Keratinocyte (primary cell): ENCODE measurements around the gene NLRP6. TPM values are rescaled to one million over a fixed set of nuclear protein-coding genes. Genes with fewer than 3 reads are reported as not detected.

ENCODE experiments used
- DNase-seq: peaks from one replicate; pipeline ENCODE4 v3.0.0-alpha.2; 2011; ENCODE audit warnings: low read depth, missing footprints, low spot score
- FAIRE-seq: peaks from 2 replicates; lab custom pipeline; 2011; peaks lifted over from hg19 to GRCh38; lab: Jason Lieb, UNC
- H2AFZ ChIP-seq: 2 replicates; pipeline ENCODE4 v1.6.0; 2012; ENCODE audit warnings: low read length, control low read depth, inconsistent platforms; ENCODE audit not compliant: control insufficient read depth
- H3K27ac ChIP-seq: 2 replicates; pipeline ENCODE4 v1.5.1; 2011; ENCODE audit warnings: low read length; ENCODE audit not compliant: control insufficient read depth, insufficient read depth
- H3K27me3 ChIP-seq: 3 replicates; pipeline ENCODE4 v1.6.0; 2011; ENCODE audit warnings: low read length; ENCODE audit not compliant: control insufficient read depth, insufficient read depth; ENCODE audit errors: extremely low read depth
- H3K36me3 ChIP-seq, 2 experiments: 2 replicates in 1 of 2; 3 replicates in 1 of 2; pipeline ENCODE4 v1.5.1; 2011; ENCODE audit warnings: low read length in 2 of 2, mild to moderate bottlenecking in 1 of 2; ENCODE audit not compliant: control insufficient read depth in 2 of 2, insufficient read depth in 2 of 2; ENCODE audit errors: extremely low read depth in 1 of 2
- H3K4me1 ChIP-seq: 3 replicates; pipeline ENCODE4 v1.5.1; 2011; ENCODE audit warnings: low read length; ENCODE audit not compliant: control insufficient read depth, insufficient read depth; ENCODE audit errors: extremely low read depth
- H3K4me2 ChIP-seq: 3 replicates; pipeline ENCODE4 v1.6.0; 2011; ENCODE audit warnings: low read depth, low read length; ENCODE audit not compliant: control insufficient read depth, insufficient read depth; ENCODE audit errors: extremely low read depth
- H3K4me3 ChIP-seq, 3 experiments: fragments of 200-600 bp in 1 of 3; sonication (generic) in 1 of 3; 2 replicates in 2 of 3; 3 replicates in 1 of 3; pipeline ENCODE4 v1.5.1; 2011 to 2016; ENCODE audit warnings: low read length in 3 of 3, mild to moderate bottlenecking in 3 of 3, control low read depth in 2 of 3, inconsistent platforms in 1 of 3, low read depth in 1 of 3, mixed read lengths in 1 of 3, mixed run types in 1 of 3, moderate library complexity in 1 of 3; ENCODE audit not compliant: control insufficient read depth in 2 of 3, insufficient read depth in 2 of 3; ENCODE audit errors: extremely low read depth in 1 of 3
- H3K79me2 ChIP-seq: 2 replicates; pipeline ENCODE4 v1.6.0; 2012; ENCODE audit warnings: low read length; ENCODE audit not compliant: control insufficient read depth, insufficient read depth
- H3K9ac ChIP-seq: 3 replicates; pipeline ENCODE4 v1.6.0; 2011; ENCODE audit warnings: low read length; ENCODE audit not compliant: control insufficient read depth, insufficient read depth; ENCODE audit errors: extremely low read depth
- H3K9me1 ChIP-seq: 3 replicates; pipeline ENCODE4 v1.6.0; 2011; ENCODE audit warnings: low read length; ENCODE audit not compliant: control insufficient read depth, insufficient read depth; ENCODE audit errors: extremely low read depth
- H3K9me3 ChIP-seq: 2 replicates; pipeline ENCODE4 v1.5.1; 2012; ENCODE audit warnings: low read depth, low read length; ENCODE audit not compliant: control insufficient read depth
- H4K20me1 ChIP-seq: 3 replicates; pipeline ENCODE4 v1.6.0; 2011; ENCODE audit warnings: low read length; ENCODE audit not compliant: control insufficient read depth, insufficient read depth; ENCODE audit errors: extremely low read depth
- EZH2 ChIP-seq: IDR thresholded peaks from one replicate; pipeline ENCODE4 v1.6.1; 2012; ENCODE audit warnings: inconsistent platforms, mild to moderate bottlenecking, low read length, moderate library complexity
- dilution Hi-C: fragments of 300-500 bp; cut with MboI; formaldehyde crosslinking; loops from one replicate; pipeline ENCODE4 v1.7.0; 2020; ENCODE audit warnings: low sequenced_read_pairs; ENCODE audit not compliant: extremely low pct_ligation_motif_present
- polyA plus RNA-seq, 5 experiments: library from polyadenylated mRNA; depleted of rRNA in 3 of 5; stranded (reverse) in 3 of 5; stranded (forward) in 1 of 5; unstranded in 1 of 5; fragments of >200 nt; gene quantifications; 1 replicate in 1 of 5; 2 replicates in 3 of 5; 3 replicates in 1 of 5; pipeline versions ENCODE4 v1.2.1 to v1.2.3, GENCODE V29; 2011 to 2012; ENCODE audit warnings: missing spikeins in 2 of 5, low read depth in 1 of 5, low replicate concordance in 1 of 5
- TF ChIP-seq, protein P1 (sequence below), 3 experiments: IDR thresholded peaks in 1 of 3; conservative IDR thresholded peaks in 1 of 3; optimal IDR thresholded peaks in 1 of 3; 2 replicates in 2 of 3; 3 replicates in 1 of 3; pipeline versions ENCODE3 to v1.5.1; 2011; ENCODE audit warnings: low read length in 3 of 3, mild to moderate bottlenecking in 3 of 3, moderate library complexity in 2 of 3, control low read depth in 1 of 3, inconsistent platforms in 1 of 3; ENCODE audit not compliant: insufficient read depth in 2 of 3; ENCODE audit errors: extremely low read depth in 1 of 3

NLRP6 gene
- polyA plus RNA-seq, 1 donor (not counting 4 experiments of a cell fraction or from before 2014, with no cell fraction given), result not detected

DNA sequence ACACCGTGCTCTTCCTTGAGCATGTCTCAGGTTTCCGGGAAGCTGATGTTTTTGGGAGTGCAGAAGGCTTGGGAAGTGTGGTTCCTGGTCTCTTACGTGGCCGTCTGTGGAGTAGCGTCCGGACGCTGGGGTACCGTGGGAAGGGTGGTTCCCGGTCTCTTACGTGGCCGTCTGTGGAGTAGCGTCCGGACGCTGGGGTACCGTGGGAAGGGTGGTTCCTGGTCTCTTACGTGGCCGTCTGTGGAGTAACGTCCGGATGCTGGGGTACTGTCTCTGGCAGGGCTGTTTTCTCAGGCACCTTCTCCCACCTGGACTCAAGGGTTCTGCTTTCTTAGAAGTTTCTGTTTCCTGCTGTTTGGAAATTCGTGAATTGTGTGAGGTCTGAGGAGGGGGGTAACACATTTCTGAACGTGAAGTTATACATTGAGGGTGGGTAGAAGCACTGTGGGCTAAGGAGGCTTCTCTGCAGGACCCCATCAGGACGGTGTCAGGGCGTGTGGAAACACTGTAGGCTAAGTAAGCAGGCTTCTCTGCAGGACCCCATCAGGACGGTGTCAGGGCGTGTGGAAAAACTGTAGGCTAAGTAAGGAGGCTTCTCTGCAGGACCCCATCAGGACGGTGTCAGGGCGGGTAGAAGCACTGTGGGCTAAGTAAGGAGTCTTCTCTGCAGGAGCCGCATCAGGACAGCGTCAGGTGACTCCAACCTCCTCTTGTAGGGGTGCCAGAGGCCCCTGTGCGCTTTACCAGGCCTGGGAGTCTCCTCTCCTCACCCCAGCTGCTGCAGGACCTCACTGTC lies 47.8 kb downstream of the NLRP6 start:
- no peak for FAIRE-seq
- Histone ChIP-seq H3K27me3 (peaks cover 7% of the 10 kb centered on the region), H3K9me1 (no peaks in the 10 kb centered on the region), H2AFZ (no peak overlapping the region), H3K9me3 (no peaks in the 10 kb centered on the region), H3K9ac (no peak overlapping the region), H3K27ac (no peak overlapping the region), H3K36me3 (no peaks in the 10 kb centered on the region), H3K4me3 (no peak overlapping the region), H4K20me1 (no peaks in the 10 kb centered on the region), H3K4me1 (no peaks in the 10 kb centered on the region), H3K4me2 (no peak overlapping the region), H3K79me2 (no peaks in the 10 kb centered on the region)
- DNase-seq, result no peak
- dilution Hi-C loops, result no loop called here
- no peak for TF ChIP-seq EZH2
- TF ChIP-seq, protein P1, sequence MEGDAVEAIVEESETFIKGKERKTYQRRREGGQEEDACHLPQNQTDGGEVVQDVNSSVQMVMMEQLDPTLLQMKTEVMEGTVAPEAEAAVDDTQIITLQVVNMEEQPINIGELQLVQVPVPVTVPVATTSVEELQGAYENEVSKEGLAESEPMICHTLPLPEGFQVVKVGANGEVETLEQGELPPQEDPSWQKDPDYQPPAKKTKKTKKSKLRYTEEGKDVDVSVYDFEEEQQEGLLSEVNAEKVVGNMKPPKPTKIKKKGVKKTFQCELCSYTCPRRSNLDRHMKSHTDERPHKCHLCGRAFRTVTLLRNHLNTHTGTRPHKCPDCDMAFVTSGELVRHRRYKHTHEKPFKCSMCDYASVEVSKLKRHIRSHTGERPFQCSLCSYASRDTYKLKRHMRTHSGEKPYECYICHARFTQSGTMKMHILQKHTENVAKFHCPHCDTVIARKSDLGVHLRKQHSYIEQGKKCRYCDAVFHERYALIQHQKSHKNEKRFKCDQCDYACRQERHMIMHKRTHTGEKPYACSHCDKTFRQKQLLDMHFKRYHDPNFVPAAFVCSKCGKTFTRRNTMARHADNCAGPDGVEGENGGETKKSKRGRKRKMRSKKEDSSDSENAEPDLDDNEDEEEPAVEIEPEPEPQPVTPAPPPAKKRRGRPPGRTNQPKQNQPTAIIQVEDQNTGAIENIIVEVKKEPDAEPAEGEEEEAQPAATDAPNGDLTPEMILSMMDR (optimal IDR thresholded peaks at IDR 0.05 in 1 of 3, IDR thresholded peaks at IDR 0.05 in 1 of 3, conservative IDR thresholded peaks at IDR 0.05 in 1 of 3; ENCODE audit: extremely low read depth in 1 of 3, insufficient read depth in 2 of 3, low read length in 3 of 3), result no peak

DNA sequence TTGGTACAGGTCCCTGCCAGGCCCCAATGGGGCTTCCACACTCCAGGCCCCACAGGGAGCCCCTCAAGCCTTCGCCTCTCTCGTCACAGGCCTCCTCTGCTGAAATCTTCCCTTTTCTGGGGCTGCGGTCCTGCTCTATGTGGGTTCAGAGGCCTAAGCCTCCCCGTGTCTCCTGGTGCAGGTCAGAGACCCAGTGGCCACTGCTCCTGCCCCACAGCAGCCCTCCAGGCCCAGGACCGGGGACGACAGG lies 48.3 kb downstream of the NLRP6 start:
- TF ChIP-seq, protein P1 (optimal IDR thresholded peaks at IDR 0.05 in 1 of 3, IDR thresholded peaks at IDR 0.05 in 1 of 3, conservative IDR thresholded peaks at IDR 0.05 in 1 of 3; ENCODE audit: extremely low read depth in 1 of 3, insufficient read depth in 2 of 3, low read length in 3 of 3), result no peak
- no peak for TF ChIP-seq EZH2
- no peaks in the 10 kb centered on the region for H3K4me1 ChIP-seq
- dilution Hi-C loops, result no loop called here
- no peak overlapping the region for H2AFZ ChIP-seq
- no peak overlapping the region for H3K27ac ChIP-seq
- no peaks in the 10 kb centered on the region for H4K20me1 ChIP-seq
- no peak overlapping the region for H3K4me2 ChIP-seq
- FAIRE-seq (no peak), DNase-seq (no peak)
- H3K9ac ChIP-seq, result no peak overlapping the region
- no peaks in the 10 kb centered on the region for H3K36me3 ChIP-seq
- H3K4me3 ChIP-seq, result no peak overlapping the region
- no peaks in the 10 kb centered on the region for H3K79me2 ChIP-seq
- H3K9me3 ChIP-seq, result no peaks in the 10 kb centered on the region
- H3K9me1 ChIP-seq, result no peaks in the 10 kb centered on the region
- H3K27me3 ChIP-seq, result peaks cover 7% of the 10 kb centered on the region
